SH-SY5Y (cell line): ENCODE data around the gene AFAP1L2.

Source experiments
- GATA2 ChIP-seq: IDR thresholded peaks from 2 replicates; pipeline ENCODE4 v1.6.1; 2011; ENCODE audit warnings: mild to moderate bottlenecking, low read depth, low read length
- GATA3 ChIP-seq: IDR thresholded peaks from 2 replicates; pipeline ENCODE4 v1.6.1; 2011; ENCODE audit warnings: low read depth, mild to moderate bottlenecking, low read length, moderate library complexity

DNA sequence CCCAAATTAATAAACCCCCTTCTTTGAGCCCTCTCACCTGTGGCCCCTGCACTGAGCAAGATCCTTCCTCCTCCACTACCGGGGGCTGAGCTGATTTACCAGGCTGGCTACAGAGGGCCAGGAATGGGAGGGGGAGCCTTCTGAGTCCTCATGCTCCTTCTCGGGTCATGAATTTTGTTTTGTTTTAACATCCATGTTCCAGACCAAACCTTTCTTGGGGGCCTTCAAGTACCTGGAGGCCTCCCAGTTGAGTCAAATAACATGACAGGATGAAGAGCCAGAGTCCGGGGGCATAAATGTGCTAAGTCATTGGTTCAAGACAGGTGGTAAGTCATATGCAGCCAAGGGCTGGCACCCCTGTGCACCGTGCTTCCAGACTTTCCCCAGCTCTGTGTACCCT is 39.6 kb downstream of the AFAP1L2 start:
- no peak for TF ChIP-seq GATA2
- no peak for TF ChIP-seq GATA3
